HG03354 (cell line): Measurements from ENCODE around the gene PDCD7.
A peak's percentile ranks its signal among the peaks of the same experiment; 100 is the strongest.
"Not testable (repeated sequence)": the region's sequence is repeated elsewhere in the genome, so short reads cannot be mapped to it uniquely, and the experiment has no call there.

Source experiments
- ATAC-seq: cut with Tn5 transposase; IDR thresholded peaks from one replicate; pipeline ENCODE4 v1.9.1; 2021; ENCODE audit warnings: mild to moderate bottlenecking; ENCODE audit not compliant: unreplicated experiment, poor library complexity, severe bottlenecking

Gene PDCD7, protein sequence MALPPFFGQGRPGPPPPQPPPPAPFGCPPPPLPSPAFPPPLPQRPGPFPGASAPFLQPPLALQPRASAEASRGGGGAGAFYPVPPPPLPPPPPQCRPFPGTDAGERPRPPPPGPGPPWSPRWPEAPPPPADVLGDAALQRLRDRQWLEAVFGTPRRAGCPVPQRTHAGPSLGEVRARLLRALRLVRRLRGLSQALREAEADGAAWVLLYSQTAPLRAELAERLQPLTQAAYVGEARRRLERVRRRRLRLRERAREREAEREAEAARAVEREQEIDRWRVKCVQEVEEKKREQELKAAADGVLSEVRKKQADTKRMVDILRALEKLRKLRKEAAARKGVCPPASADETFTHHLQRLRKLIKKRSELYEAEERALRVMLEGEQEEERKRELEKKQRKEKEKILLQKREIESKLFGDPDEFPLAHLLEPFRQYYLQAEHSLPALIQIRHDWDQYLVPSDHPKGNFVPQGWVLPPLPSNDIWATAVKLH

DNA sequence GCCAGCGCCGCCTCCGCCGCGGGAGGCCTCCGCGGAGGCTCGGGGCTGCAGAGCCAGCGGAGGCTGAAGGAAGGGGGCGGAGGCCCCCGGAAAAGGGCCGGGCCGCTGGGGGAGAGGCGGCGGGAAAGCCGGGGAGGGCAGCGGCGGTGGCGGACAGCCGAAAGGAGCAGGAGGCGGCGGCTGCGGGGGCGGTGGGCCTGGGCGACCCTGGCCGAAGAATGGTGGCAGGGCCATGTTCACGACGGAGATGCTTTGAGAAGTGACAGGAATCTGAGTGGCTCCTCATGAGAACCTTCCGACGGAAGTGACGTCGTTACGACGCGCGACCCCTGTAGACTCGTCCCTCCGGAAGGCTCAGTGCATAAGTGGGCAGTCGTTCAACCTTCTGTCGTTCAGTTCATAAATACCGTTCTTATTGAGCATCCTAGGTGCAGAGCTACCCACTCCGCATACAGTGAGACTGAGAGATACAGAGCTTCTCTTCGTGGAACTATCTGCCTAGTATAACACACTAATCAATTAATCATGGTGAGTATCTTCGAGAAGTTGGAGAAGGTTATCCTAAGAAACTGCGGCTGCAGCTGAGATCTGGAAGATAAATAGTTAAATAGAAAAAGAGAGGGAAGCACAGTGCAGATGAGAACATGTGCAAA, at the start of gene PDCD7:
TSS of gene PDCD7 (minus strand) at position 261 of the 653 bp plus-strand sequence. CDS start at position 234, 27 bp downstream.
- peak; percentile 92 for ATAC-seq

DNA sequence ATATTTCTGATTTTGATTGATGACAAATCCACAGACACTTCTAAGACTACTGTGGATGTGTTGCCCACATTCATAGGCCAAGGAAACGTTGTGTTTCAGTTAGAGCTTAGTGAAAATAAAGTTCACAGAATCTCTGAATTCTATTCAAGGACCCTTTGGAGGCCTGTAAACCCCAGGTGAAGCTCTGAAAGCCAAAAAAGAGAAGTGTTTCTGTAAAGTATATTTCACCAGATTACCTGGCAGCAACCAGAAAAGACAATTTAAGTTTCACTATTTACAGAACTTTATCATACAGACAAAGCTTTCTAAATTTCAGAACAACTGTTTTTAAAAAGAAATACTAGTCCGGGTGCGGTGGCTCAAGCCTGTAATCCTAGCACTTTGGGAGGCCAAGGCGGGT, 48.9 kb upstream of the PDCD7 start:
- ATAC-seq: no peak

DNA sequence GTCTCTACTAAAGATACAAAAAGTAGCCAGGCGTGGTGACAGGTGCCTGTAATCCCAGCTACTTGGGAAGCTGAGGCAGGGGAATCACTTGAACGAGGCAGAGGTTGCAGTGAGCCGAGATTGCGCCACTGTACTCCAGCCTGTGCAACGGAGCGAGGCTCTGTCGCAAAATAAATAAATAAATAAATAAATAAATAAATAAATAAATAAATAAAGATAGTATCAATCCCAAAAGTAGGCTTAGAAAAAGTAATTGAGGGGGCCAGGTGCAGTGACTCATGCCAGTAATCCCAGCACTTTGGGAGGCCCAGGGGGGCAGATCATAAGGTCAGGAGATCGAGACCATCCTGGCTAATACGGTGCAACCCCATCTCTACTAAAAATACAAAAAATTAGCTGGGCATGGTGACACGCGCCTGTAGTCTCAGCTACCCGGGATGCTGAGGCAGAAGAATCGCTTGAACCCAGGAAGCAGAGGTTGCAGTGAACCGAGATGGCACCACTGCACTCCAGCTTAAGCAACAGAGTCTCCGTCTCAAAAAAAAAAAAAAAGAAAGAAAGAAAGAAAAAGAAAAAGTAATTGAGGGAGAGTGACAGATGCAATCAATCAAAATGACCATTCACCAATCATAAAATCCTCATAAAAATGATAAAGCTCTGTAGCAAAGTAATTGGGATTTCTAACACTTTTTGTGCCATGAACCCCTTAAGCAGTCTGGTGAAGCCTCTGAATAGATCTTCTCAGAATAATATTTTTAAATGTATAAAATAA, 48.2 kb upstream of the PDCD7 start:
- ATAC-seq: not testable (repeated sequence)

DNA sequence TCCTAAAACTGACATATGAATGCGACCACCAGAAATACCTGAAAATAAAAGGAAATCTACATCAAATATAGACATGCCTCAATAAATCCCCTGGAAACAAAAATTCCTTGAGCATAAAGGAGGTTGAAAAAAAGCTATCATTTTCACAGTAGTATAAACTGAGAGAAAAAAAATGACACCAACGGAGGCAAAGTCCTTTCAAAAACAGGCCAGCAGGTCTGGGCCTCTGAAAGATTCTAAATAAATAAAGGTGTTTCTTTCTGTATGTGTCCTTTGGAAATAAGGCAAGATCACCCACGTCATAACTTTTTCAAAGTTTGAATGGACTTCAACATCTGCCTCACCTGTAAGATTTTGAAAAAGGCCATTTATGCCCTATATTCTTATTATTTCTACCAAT, 46.6 kb upstream of the PDCD7 start:
- no peak for ATAC-seq

DNA sequence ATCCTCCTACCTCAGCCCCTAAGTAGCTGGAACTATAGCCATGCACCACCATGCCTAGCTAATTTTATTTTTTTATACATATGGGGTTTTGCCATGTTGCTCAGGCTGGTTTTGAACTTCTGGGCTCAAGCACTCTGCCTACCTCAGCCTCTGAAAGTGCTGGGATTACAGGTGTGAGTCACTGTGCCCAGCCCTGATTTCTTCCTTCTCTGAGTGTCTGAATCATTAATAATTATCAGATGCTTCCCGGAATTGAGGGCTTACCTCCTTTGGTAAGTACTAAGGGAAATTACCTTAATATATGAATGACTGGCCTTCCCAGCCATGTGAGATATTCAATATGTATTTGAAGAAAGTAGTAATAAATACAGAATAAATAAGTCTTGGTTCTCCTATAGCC, 44.3 kb upstream of the PDCD7 start:
- ATAC-seq: no peak

DNA sequence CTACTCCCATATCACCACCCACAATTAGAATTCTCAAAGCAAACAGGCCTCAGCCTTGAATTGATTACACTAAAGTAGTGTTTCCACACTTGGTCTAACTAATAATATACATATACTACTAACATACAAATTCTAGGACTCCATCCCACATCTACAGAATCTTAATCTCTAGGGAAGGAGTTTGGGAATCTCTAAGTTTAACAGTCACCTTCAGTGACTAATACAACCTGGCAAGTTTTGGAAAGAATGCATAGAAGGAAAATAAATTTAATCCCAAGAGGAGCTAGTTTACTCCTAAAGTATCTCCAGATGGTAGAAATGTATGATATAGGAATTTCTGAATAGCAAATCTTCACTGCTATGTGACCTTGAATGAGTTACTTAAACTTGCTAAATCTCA, 42.4 kb upstream of the PDCD7 start:
- no peak for ATAC-seq

DNA sequence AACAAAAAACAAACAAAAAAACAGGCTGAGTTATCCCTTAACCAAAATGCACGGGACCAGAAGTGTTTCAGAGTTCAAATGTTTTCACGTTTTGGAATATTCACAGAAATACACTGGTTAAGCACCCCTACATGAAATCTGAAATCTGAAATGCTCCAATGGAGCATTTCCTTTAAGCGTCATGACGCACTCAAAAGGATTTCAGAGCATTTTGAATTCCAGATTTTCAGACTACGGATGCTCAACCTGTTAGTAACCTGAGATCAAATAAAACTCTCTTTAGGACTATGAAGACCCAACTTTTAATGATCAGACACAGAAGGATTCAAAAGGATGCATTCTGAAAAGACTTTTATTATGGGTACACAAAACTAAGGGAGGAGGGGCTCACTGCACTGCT, 41.9 kb upstream of the PDCD7 start:
- ATAC-seq: no peak

DNA sequence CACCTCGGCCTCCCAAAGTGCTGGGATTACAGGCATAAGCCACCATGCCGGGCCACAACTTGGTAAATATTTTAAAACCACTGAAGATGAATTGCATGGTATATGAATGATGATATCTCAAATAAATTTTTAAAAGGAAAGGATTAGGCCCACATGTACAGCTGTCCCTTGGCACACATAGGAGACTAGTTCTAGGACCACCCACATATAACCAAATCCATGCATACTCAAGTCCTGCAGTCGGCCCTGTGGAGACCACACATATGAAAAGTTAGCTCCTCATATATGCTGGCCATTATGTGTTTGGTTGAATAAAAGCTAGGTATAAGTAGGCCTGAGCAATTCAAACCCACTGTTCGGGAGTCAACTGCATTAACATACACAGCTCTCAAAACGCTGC, 40.9 kb upstream of the PDCD7 start:
- ATAC-seq: no peak

DNA sequence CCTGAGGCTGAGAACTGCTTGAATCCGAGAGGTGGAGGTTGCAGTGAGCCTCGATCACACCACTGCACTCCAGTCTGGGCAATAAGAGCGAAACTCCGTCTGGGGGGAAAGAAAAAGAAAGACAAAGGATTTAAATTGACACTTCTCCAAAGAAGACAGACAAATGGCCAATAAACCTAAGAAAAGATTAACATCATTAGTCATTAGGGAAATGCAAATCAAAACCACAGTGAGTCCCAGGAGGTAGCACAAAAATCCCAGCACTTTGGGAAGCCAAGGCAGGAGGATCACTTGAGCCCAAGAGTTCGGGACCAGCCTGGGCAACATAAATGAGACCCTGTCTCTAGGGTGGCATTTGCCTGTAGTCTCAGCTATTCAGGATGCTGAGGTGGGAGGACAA, 38.9 kb upstream of the PDCD7 start:
- no peak for ATAC-seq

DNA sequence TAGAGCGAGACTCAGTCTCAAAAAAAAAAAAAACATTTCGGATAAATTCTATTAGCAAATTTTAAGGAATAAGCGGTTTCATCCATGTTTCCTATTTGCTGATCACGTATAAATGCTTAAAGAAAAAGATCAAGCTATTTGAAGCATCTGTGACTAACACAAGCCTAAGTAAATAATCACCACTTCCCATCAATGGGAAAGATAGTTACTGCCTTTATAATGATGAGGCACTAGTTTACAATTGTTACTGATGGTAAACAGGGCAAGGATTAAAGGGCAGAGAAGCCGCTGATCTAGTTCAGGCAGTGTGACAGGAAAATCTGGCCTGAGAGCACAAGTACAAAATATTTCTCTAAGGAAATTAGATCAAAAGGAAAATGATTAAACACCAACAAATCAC, 37.8 kb upstream of the PDCD7 start:
- ATAC-seq: no peak

DNA sequence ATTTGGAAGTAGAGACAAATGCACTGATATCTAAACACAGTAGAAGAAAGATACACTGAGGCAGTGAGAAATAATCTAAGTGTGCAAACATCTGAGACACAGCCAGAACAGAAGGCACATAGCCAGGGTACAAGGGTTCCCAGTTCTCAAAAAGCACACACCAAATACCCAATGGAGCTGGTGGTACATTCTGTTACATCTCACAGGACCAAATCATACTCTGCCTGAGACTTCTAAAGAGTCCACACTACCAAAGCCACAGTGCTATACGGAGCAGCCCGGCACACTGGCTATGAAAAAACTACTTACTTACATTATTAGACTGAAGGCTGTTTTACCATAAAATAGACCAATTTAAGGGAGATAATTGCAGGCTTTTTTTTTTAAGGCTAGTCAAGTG, 32.3 kb upstream of the PDCD7 start:
- ATAC-seq: no peak

DNA sequence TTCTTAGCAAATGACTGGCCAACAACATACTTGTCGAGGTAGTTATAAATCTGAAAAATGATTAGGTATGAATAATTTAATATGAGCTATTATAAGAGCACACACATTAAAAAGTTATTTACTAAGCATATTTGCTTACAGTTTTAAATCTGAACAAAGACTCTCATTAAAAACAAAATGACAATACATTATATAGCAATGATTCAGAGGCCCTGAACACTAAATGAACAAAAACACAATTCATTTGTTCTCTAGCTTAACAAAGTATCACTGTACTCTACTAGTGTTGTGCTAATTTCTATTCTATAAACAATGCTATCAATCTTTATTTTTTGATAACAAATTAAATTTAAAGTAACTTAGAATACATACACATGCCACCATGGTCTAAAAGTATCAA, 30.5 kb upstream of the PDCD7 start:
- no peak for ATAC-seq

DNA sequence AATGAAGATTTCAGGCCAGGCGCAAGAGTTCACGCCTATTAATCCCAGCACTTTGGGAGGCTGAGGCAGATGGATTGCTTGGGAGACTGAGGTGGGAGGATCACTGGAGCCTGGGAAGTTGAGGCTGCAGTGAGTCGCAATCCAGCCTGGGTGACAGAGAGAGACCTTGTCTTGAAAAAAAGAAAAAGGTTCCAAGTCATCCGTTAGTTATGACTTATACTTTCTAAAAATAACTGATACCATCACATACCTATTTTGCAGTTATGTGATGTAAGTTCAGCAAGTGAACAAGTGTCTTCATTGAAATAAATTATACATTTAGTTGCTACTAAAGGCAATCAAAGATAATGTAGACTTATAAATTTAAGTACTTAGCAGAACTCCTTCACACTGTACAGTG, 29.4 kb upstream of the PDCD7 start:
- ATAC-seq: no peak

DNA sequence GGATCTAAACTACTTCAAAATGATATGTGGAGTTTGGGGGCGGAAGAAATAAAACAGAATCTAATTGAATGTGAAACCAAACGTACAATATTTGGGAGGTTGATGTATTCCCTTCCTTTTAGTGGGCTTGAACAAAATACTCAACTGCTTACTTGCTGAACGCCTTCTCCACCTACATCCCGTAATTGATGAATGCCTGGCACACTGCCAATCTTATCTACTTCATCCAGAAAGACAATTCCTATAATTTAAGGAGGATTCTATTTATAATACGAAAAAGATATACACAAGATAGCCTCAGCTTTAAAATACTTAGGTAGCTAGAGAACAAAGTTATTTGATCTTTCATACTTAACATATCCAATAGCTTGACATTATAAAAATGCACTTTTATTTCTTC, 23.1 kb upstream of the PDCD7 start:
- no peak for ATAC-seq

DNA sequence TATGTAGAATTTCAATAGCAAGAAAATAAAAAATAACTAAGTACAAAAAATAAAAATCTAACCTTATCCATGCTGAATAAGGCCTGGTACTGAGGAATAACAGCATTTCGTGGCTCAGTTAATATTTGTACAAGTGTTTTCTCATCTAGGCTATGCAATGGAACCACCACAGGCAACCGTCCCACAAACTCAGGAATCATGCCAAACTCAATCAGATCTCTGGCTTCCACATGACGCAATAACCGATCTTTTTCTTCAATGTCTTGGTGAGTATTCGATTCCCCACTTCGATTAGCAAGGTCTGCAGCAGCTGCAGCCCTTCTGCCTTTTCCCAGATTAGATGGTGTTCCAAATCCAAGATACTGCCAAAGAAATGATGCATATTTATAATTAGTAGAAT, 21.1 kb upstream of the PDCD7 start:
- ATAC-seq: no peak

DNA sequence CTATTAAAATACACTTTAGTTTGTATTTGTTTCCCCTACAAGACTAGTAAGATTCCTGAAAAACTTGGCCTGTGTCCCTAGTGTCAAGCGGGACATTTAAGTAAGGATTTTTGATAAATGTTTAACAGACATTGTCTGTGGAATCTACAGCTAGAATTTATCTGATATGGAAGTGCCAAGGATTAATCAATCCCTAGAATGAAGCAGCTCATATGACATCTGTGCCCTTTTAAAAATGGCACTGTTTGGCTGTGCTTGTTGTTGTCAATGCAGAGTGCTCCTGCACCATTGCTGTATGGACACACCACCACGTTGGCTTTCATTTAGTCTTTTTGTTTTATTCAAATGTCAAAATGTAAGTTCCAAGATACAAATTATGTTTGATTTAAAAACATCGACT, 14.3 kb upstream of the PDCD7 start:
- no peak for ATAC-seq

DNA sequence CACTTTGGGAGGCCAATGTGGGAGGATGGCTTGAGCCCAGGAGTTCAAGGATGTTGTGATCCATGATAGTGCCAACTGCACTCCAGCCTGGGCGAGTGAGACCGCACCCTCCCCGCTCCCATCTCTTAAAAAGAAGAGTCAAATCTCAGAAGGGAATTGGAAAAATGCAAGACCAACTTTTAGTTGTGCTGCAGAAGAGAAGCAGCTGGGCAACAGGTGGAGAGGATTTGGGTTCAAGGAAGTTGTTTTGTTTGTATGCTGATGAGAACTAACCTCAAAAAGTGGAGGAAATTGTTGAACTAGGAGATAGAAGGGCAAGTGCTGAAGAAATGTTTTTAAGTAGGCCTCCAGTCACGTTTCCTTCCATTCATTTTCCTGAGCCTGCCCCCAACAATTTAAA, 12.8 kb upstream of the PDCD7 start:
- no peak for ATAC-seq

DNA sequence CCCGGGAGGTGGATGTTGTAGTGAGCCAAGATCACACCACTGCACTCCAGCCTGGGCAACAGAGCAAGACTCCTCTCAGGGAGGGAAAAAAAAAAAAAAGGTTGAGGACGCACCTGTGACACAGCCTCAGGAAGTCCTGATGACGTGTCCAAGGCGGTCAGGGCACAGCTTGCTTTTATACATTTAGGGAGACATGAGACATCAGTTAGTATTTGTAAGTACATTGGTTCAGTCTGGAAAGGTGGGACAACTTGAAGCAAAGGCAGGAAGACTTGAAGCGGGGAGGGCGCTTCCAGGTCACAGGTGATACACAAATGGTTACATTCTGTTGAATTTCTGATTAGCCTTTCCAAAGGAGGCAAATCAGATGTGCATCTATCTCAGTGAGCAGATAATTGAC, 5.0 kb upstream of the PDCD7 start:
- ATAC-seq: not testable (repeated sequence)

DNA sequence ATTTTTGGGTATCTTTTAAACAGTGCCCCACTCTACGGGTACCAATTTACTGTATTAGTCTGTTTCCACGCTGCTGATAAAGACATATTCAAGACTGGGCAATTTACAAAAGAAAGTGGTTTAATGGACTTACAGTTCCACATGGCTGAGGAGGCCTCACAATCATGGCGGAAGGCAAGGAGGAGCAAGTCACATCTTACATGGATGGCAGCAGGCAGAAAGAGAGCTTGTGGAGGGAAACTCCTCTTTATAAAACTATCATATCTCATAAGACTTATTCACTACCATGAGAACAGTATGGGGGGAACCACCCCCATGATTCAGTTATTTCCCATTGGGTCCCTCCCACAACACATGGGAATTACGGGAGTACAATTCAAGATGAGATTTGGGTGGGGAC, 4.3 kb upstream of the PDCD7 start:
- ATAC-seq: not testable (repeated sequence)

DNA sequence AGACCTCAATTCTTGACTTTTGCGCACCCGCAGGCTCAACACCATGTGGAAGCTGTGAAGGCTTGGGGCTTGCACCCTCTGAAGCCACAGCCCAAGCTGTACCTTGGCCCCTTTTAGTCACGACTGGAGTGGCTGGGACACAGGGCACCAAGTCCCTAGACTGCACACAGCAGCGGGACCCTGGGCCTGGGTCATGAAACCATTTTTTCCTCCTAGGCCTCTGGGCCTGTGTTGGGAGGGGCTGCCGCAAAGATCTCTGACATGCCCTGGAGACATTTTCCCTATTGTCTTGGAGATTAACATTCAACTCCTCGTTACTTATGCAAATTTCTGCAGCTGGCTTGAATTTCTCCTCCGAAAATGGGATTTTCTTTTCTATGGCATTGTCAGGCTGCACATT, 3.5 kb upstream of the PDCD7 start:
- not testable (repeated sequence) for ATAC-seq

DNA sequence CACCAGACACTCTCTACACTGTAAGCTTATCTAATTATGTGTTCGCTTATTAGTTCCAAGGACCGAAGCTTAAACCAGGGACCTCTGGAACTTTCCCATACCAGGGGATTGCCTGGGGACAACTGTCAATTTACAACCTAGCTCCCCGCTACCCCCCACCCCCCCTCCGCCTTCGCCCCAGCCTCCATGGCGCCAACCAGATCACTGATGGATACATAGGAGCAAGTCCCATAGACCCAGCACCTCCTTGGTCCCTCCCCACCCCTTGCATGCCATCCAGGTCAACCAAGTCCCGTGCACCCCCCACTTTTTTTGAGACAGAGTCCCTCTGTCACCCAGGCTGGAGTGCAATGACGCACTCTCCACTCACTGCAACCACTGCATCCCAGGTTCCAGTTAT, 930 bp upstream of the PDCD7 start:
- no peak for ATAC-seq
